Activated B cell treated with CpG ODN at 0.5 μM for 24 hours (primary cell): Measurements from ENCODE around the gene OMA1. TPM values are rescaled to one million over a fixed set of nuclear protein-coding genes. Genes with fewer than 3 reads are reported as not detected.

Experiments used
- ATAC-seq: fragments of 200-7000 bp; cut with Tn5 transposase; one replicate; pipeline ENCODE4 v1.10.0; 2021; ENCODE audit warnings: low read depth, mild to moderate bottlenecking, moderate library complexity
- CTCF ChIA-PET: fragments of 350-600 bp; sonication (Branson Sonifier 250); formaldehyde crosslinking; loops from one replicate; lab custom pipeline; 2021; ENCODE audit warnings: antibody characterized with exemption; lab: Charles Lee
- POLR2A ChIA-PET: fragments of 350-600 bp; sonication (Branson Sonifier 250); formaldehyde crosslinking; loops from one replicate; lab custom pipeline; 2021; ENCODE audit warnings: antibody characterized with exemption; lab: Charles Lee
- DNase-seq: peaks from one replicate; pipeline ENCODE4 v3.0.0; 2022
- H3K27ac Mint-ChIP-seq: one replicate; pipeline ENCODE4 v1.8.0; 2020; ENCODE audit warnings: mixed read lengths
- H3K27me3 Mint-ChIP-seq: one replicate; pipeline ENCODE4 v1.8.0; 2021; ENCODE audit warnings: mixed read lengths
- H3K36me3 Mint-ChIP-seq: one replicate; pipeline ENCODE4 v1.8.0; 2021; ENCODE audit warnings: low read depth, mixed read lengths
- H3K4me1 Mint-ChIP-seq: one replicate; pipeline ENCODE4 v1.8.0; 2021; ENCODE audit warnings: mixed read lengths
- H3K4me3 Mint-ChIP-seq: one replicate; pipeline ENCODE4 v1.8.0; 2020; ENCODE audit warnings: mild to moderate bottlenecking, mixed read lengths
- H3K9me3 Mint-ChIP-seq: one replicate; pipeline ENCODE4 v1.8.0; 2020; ENCODE audit warnings: mixed read lengths
- intact Hi-C: fragments of 100-400 bp; cut with micrococcal nuclease; formaldehyde crosslinking; loops from one replicate; pipeline ENCODE4 v1.15.1; 2024
- total RNA-seq: library from RNA; stranded (reverse); gene quantifications from 2 replicates; pipeline ENCODE4 v1.2.3, GENCODE V29; 2022
- TF ChIP-seq, protein P1 (sequence below): fragments of 200-600 bp; IDR thresholded peaks from one replicate; pipeline ENCODE4 v1.8.0; 2022; ENCODE audit warnings: antibody characterized with exemption, mild to moderate bottlenecking

The OMA1 gene
- total RNA-seq, 1 donor from 2014 or later: 48.7 TPM

DNA sequence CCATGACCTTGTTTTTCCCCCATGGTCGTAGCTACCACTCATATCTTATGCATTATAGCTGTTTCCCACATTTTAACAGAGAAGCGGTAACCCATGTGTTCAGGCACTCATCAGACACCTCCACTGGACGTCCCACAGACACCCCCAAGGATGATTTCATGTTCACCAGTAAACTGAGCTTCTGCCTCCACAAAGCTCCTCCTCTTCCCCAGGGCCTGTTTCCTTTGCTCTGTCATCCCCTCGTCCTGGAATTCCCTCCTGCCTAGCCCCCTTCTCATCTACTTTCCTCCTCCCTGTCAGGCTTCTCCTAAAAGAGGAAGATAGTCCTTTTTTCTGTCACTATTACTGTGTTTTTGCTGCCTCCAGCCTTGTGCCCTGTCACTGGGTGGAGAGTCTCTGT lies 111.2 kb downstream of the OMA1 start:
- intact Hi-C loops: loop anchor here (10.0 kb wide), 1 partner anchor 181 kb away; no protein-coding TSS in a partner anchor
- H3K9me3 Mint-ChIP-seq: no peaks in the 10 kb centered on the region
- no peak for ATAC-seq
- ChIA-PET CTCF (no interaction called here), POLR2A (no interaction called here)
- no peaks in the 10 kb centered on the region for H3K36me3 Mint-ChIP-seq
- DNase-seq: no peak
- no peak overlapping the region for H3K27ac Mint-ChIP-seq
- no peaks in the 10 kb centered on the region for H3K4me1 Mint-ChIP-seq
- H3K4me3 Mint-ChIP-seq: no peak overlapping the region
- TF ChIP-seq, protein P1, sequence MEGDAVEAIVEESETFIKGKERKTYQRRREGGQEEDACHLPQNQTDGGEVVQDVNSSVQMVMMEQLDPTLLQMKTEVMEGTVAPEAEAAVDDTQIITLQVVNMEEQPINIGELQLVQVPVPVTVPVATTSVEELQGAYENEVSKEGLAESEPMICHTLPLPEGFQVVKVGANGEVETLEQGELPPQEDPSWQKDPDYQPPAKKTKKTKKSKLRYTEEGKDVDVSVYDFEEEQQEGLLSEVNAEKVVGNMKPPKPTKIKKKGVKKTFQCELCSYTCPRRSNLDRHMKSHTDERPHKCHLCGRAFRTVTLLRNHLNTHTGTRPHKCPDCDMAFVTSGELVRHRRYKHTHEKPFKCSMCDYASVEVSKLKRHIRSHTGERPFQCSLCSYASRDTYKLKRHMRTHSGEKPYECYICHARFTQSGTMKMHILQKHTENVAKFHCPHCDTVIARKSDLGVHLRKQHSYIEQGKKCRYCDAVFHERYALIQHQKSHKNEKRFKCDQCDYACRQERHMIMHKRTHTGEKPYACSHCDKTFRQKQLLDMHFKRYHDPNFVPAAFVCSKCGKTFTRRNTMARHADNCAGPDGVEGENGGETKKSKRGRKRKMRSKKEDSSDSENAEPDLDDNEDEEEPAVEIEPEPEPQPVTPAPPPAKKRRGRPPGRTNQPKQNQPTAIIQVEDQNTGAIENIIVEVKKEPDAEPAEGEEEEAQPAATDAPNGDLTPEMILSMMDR: no peak
- H3K27me3 Mint-ChIP-seq: no peaks in the 10 kb centered on the region

DNA sequence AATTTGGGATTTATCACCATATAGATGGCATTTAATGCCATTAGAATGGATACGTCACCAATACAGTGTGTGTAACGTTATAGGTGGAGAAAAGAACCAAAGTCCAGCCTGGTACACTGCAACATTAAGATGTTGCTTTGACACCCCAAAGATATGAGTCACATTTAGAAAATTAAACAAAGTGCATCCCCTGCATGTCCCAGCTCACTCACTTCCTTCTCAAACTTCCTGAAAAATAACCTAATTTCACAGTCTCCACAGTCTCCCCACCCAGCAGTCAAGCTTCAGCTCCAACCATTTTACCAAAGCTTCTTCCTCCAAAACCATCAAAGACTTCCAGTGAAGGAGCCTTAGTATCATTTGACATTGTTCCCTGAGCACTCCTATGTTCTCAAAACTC lies 111.9 kb downstream of the OMA1 start:
- intact Hi-C loops: loop anchor here (10.0 kb wide), 1 partner anchor 180 kb away; no protein-coding TSS in a partner anchor
- Mint-ChIP-seq H3K36me3 (peaks cover 3% of the 10 kb centered on the region), H3K27me3 (no peaks in the 10 kb centered on the region), H3K9me3 (no peaks in the 10 kb centered on the region), H3K27ac (no peak overlapping the region), H3K4me3 (no peak overlapping the region), H3K4me1 (no peaks in the 10 kb centered on the region)
- ATAC-seq: no peak
- DNase-seq: no peak
- ChIA-PET CTCF (no interaction called here), POLR2A (no interaction called here)
- TF ChIP-seq, protein P1: no peak

DNA sequence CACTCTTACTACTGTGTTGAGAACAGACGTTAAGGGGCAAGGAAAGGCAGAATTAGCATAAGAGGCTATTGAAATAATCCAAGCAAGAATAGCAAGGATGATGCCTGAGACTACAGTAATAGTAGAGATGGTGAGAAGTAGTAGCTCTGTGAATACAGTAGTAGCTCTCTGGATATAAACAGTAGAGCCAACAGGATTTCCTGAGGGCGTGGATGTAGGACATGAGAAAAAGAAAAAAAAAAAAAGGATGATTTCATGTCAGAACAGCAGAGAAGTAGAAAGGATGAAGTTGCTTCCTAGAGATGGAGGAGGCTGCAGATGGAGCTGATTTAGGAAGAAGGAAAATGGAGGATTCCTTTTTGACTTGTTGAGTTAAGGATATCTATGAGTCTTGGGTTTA lies 112.3 kb downstream of the OMA1 start:
- no peak overlapping the region for H3K4me3 Mint-ChIP-seq
- CTCF ChIA-PET: no interaction called here
- ATAC-seq: no peak
- peaks cover 3% of the 10 kb centered on the region for H3K36me3 Mint-ChIP-seq
- TF ChIP-seq, protein P1: no peak
- H3K27ac Mint-ChIP-seq: no peak overlapping the region
- H3K9me3 Mint-ChIP-seq: no peaks in the 10 kb centered on the region
- POLR2A ChIA-PET: no interaction called here
- H3K4me1 Mint-ChIP-seq: no peaks in the 10 kb centered on the region
- no peaks in the 10 kb centered on the region for H3K27me3 Mint-ChIP-seq
- intact Hi-C loops: loop anchor here (10.0 kb wide), 1 partner anchor 179 kb away; no protein-coding TSS in a partner anchor
- no peak for DNase-seq

DNA sequence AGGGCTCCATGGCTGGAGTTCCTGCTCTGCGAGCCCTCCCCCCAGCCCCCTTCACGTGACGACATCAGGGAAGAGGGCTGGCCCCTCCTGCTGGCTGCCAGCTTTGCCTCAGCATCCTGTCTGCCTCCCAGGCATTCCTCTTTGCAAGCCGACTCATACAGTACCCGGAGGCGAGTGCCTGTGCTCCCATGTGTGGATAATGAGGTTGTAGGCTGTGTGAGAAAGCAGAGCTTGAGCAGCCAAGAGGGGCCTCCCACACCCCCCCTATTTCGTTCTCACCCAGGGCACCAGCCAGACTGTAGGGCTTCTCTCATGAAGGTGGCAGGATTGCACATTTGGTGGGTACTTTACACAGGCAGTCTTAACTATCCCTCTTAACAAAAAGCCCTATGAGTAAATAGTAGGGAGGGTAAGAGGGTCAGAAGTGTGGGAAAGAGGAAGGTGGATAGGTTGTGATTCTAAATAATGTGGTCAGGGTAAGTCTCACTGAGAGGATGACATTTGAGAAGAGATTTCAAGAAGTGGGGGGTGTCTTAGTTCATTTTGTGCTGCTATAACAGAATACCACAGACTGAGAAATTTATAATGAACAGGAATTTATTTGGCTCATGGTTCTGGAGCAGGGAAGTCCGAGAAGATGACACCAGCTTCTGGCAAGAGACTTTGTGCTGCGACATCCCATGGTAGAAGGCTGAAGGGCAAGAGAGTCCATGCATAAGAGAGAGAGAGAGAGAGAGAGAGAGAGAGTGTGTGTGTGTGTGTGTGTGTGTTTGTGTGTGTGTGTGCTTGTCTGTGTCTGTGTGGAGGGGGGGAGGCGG lies 113.5 kb downstream of the OMA1 start:
- TF ChIP-seq, protein P1: no peak
- ChIA-PET CTCF (no interaction called here), POLR2A (interaction anchor here (1.0 kb wide), 1 partner anchor 41 kb away, joined by 3 read pairs; no protein-coding TSS in a partner anchor)
- Mint-ChIP-seq H3K4me1 (no peaks in the 10 kb centered on the region), H3K9me3 (no peaks in the 10 kb centered on the region), H3K4me3 (no peak overlapping the region), H3K36me3 (peaks cover 3% of the 10 kb centered on the region), H3K27ac (no peak overlapping the region), H3K27me3 (no peaks in the 10 kb centered on the region)
- intact Hi-C loops: loop anchor here (1.0 to 10.0 kb wide), 2 partner anchors 41 to 178 kb away; no protein-coding TSS in a partner anchor
- DNase-seq (no peak), ATAC-seq (peak; percentile 71)

DNA sequence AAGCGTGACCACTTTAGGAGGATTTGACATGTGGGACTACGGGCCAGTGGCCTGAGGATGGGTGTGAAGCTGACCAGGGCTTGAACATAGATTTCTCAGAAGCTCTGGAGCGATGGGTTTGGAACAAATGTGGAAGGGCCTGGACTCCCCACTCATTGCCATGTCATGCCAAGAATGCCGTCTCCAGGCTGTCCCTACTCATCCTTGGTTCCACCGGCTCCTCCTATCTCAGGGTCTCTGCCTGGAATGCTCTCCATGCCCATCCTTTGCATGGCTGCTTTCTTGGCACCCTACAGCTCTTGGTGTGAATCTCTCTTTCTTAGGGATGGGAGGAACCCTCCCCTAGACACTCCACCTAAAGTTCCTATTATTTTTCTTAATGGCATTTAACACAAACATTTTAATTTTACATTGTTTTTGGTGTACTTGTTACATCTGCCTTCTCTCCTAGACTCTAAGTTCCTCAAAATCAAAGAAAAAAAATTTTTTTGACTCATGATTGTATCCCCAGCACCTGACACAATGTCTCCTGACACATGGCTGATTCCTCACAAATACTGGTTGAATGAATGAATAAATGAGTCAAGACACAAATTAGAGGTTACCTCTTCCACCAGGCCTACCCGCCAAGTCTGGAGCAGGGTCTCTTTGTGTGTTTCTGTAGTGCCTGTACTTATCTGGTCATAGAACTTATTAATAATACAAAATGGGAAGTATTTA lies 114.5 kb downstream of the OMA1 start:
- no peak overlapping the region for H3K27ac Mint-ChIP-seq
- H3K4me3 Mint-ChIP-seq: no peak overlapping the region
- DNase-seq (no peak), ATAC-seq (no peak)
- peaks cover 9% of the 10 kb centered on the region for H3K36me3 Mint-ChIP-seq
- no peaks in the 10 kb centered on the region for H3K4me1 Mint-ChIP-seq
- POLR2A ChIA-PET: interaction anchor here (1.0 kb wide), 1 partner anchor 40 kb away, joined by 3 read pairs; no protein-coding TSS in a partner anchor
- H3K9me3 Mint-ChIP-seq: no peaks in the 10 kb centered on the region
- CTCF ChIA-PET: no interaction called here
- no peaks in the 10 kb centered on the region for H3K27me3 Mint-ChIP-seq
- intact Hi-C loops: loop anchor here (10.0 kb wide), 1 partner anchor 177 kb away; no protein-coding TSS in a partner anchor
- TF ChIP-seq, protein P1: no peak
